Mesothelial cell of epicardium (in vitro differentiated cells): Measurements from ENCODE around the gene OR5H15. TPM values are rescaled to one million over a fixed set of nuclear protein-coding genes. Genes with fewer than 3 reads are reported as not detected.
"Not testable (repeated sequence)": the region's sequence is repeated elsewhere in the genome, so short reads cannot be mapped to it uniquely, and the experiment has no call there.

Experiments used
- DNase-seq, 2 experiments: peaks; one replicate each; pipeline ENCODE4 v3.0.0; 2021; ENCODE audit warnings: low spot score in 2 of 2; ENCODE audit not compliant: unreplicated experiment in 2 of 2
- H3K27ac Mint-ChIP-seq: 2 replicates; pipeline ENCODE4 v1.8.0; 2021; ENCODE audit warnings: mixed read lengths
- H3K27me3 Mint-ChIP-seq: 2 replicates; pipeline ENCODE4 v1.8.0; 2021; ENCODE audit warnings: low read depth, mixed read lengths
- H3K36me3 Mint-ChIP-seq: 2 replicates; pipeline ENCODE4 v1.8.0; 2021; ENCODE audit warnings: mixed read lengths
- H3K4me1 Mint-ChIP-seq: 2 replicates; pipeline ENCODE4 v1.8.0; 2021; ENCODE audit warnings: mixed read lengths
- H3K4me3 Mint-ChIP-seq: 2 replicates; pipeline ENCODE4 v1.8.0; 2021; ENCODE audit warnings: mild to moderate bottlenecking, moderate library complexity, mixed read lengths
- H3K9me3 Mint-ChIP-seq: 2 replicates; pipeline ENCODE4 v1.8.0; 2021; ENCODE audit warnings: mixed read lengths
- total RNA-seq: library from RNA; stranded (reverse); gene quantifications from 3 replicates; pipeline ENCODE4 v1.2.1, GENCODE V29; 2021
- TF ChIP-seq, protein P1 (sequence below): fragments of 200-600 bp; sonication (generic); IDR thresholded peaks from one replicate; pipeline ENCODE4 v1.5.0; 2021; ENCODE audit warnings: antibody characterized with exemption; ENCODE audit not compliant: unreplicated experiment

OR5H15 gene
- total RNA-seq, 1 donor from 2014 or later = not detected

DNA sequence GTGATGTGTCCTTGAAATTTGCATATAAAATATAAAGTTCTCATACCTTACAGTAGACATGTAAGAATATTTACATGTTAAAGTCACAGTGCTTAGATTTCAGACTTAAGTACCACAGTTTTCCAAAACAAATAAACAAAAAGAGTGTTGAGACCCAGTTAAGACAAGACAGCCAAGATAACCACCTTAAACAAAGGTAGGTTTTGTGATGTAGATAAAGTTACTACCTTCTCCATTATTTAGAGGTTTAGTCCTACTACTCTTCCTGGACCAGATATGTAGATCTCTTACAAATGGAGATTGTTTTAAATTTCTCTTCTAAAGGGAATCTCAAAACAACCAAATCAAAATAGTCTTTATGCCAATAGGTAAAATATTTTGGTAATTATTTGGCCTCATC is 15.7 kb downstream of the OR5H15 start:
- Mint-ChIP-seq H3K4me1 (no peaks in the 10 kb centered on the region), H3K4me3 (no peak overlapping the region), H3K27ac (no peak overlapping the region), H3K9me3 (peaks cover 2% of the 10 kb centered on the region), H3K27me3 (no peaks in the 10 kb centered on the region), H3K36me3 (no peaks in the 10 kb centered on the region)
- no peak for DNase-seq
- TF ChIP-seq, protein P1, sequence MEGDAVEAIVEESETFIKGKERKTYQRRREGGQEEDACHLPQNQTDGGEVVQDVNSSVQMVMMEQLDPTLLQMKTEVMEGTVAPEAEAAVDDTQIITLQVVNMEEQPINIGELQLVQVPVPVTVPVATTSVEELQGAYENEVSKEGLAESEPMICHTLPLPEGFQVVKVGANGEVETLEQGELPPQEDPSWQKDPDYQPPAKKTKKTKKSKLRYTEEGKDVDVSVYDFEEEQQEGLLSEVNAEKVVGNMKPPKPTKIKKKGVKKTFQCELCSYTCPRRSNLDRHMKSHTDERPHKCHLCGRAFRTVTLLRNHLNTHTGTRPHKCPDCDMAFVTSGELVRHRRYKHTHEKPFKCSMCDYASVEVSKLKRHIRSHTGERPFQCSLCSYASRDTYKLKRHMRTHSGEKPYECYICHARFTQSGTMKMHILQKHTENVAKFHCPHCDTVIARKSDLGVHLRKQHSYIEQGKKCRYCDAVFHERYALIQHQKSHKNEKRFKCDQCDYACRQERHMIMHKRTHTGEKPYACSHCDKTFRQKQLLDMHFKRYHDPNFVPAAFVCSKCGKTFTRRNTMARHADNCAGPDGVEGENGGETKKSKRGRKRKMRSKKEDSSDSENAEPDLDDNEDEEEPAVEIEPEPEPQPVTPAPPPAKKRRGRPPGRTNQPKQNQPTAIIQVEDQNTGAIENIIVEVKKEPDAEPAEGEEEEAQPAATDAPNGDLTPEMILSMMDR = no peak

DNA sequence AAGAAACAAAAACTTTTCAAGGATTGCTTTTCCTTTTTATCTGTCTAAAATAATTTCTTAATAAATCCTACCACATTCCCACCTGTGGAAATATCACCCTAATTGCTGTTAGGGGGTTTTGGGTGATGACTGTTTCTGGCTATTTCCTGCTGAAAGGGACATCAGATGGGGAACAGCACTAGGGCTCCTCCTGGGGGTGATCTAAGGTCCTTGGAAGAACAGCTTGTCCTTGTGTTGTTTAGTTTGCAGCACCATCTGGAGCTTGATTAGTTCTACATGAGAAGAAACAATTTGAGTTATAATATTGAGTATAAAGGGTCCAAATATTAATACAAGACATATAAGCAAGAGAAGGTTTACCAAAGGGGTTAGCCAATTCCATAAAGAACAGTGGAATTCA is 18.7 kb downstream of the OR5H15 start:
- Mint-ChIP-seq H3K4me3 (no peak overlapping the region), H3K27ac (no peak overlapping the region), H3K27me3 (no peaks in the 10 kb centered on the region), H3K9me3 (no peaks in the 10 kb centered on the region), H3K36me3 (no peaks in the 10 kb centered on the region), H3K4me1 (no peaks in the 10 kb centered on the region)
- no peak for DNase-seq
- TF ChIP-seq, protein P1 = no peak

DNA sequence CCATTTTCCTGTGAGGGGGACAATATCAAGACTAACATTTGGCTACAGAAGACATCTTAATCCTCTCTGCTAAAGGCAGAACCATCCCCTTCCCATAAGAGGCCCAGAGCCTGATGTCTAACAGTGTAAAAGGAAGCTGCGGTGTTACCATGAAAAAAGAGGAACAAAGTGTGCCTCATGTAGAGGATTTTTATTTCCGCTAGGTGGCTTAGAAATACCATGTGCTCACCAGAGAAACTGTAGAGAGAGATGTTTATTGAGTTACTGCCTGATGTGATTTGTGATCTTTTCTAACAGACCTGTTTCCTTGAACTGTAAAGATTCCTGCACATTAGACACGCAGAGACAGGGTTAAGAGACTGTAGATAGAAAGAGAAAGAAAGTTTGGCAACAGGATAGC is 22.0 kb downstream of the OR5H15 start:
- Mint-ChIP-seq H3K4me1 (no peaks in the 10 kb centered on the region), H3K4me3 (no peak overlapping the region), H3K36me3 (no peaks in the 10 kb centered on the region), H3K9me3 (no peaks in the 10 kb centered on the region), H3K27me3 (no peaks in the 10 kb centered on the region), H3K27ac (no peak overlapping the region)
- TF ChIP-seq, protein P1 = no peak
- DNase-seq = no peak

DNA sequence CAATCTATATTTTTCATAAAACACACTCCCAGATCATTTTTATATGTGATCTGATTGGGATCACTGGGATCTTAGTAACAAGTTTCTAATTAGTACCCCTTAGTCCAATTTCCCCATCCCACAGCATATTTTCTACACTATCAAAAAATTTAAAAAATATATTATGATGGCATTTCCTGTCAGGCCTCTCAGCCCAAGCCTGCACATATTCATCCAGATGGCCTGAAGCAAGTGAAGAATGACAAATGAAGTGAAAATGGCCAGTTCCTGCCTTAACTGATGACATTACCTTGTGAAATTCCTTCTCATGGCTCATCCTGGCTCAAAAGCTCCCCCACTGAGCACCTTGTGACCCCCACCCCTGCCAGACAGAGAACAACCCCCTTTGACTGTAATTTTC is 24.4 kb downstream of the OR5H15 start:
- not testable (repeated sequence) for H3K4me1 Mint-ChIP-seq, H3K9me3 Mint-ChIP-seq, H3K36me3 Mint-ChIP-seq, H3K27ac Mint-ChIP-seq, H3K4me3 Mint-ChIP-seq, DNase-seq, H3K27me3 Mint-ChIP-seq

DNA sequence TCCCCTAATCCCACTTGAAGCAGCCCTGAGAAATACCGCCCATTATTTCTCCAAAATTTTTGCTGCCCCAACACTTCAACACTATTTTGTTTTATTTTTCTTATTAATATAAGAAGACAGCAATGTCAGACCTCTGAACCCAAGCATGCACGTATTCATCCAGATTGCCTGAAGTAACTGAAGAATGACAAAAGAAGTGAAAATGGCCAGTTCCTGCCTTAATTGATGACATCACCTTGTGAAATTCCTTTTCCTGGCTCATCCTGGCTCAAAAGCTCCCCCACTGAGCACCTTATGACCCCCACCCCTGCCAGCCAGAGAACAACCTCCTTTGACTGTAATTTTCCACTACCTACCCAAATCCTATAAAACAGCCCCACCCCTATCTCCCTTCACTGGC is 29.8 kb downstream of the OR5H15 start:
- not testable (repeated sequence) for DNase-seq, H3K27me3 Mint-ChIP-seq, H3K36me3 Mint-ChIP-seq, H3K9me3 Mint-ChIP-seq, H3K27ac Mint-ChIP-seq, H3K4me3 Mint-ChIP-seq, H3K4me1 Mint-ChIP-seq

DNA sequence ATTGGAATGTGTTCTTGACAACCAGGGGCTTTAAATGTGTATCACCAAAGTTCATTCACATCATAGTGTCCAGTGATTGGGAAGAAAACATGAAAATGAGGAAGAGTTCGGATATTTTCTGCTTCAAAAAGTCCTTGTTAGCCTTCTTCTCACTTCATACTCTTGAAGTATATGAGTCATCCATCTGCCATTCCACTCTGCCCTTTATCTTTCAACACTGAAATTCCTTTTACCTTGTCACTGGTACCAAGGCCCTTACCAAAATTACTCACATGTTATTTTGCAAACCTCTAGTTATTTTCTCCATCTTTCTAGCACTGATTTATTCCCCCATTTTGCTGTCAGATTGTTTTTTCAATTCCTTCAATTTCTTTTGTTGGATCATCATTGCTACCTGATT is 32.5 kb downstream of the OR5H15 start:
- H3K9me3 Mint-ChIP-seq = no peaks in the 10 kb centered on the region
- no peak overlapping the region for H3K27ac Mint-ChIP-seq
- DNase-seq = no peak
- no peak overlapping the region for H3K4me3 Mint-ChIP-seq
- H3K36me3 Mint-ChIP-seq = no peaks in the 10 kb centered on the region
- no peaks in the 10 kb centered on the region for H3K27me3 Mint-ChIP-seq
- TF ChIP-seq, protein P1 = no peak
- no peaks in the 10 kb centered on the region for H3K4me1 Mint-ChIP-seq

DNA sequence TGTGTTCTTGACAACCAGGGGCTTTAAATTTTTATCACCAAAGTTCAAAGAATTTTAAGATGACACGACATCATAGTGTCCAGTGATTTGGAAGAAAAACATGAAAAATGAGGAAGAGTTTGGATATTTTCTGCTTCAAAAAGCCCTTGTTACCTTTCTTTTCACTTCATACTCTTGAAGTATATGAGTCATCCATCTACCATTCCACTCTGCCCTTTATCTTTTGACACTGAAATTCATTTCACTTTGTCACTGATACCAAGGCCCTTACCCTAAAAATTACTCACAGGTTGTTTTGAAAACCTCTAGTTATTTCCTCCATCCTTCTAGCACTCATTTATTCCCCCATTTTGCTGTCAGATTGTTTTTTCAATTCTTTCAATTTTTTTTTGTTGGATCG is 42.7 kb downstream of the OR5H15 start:
- no peak overlapping the region for H3K27ac Mint-ChIP-seq
- H3K27me3 Mint-ChIP-seq = no peaks in the 10 kb centered on the region
- H3K4me3 Mint-ChIP-seq = no peak overlapping the region
- no peaks in the 10 kb centered on the region for H3K4me1 Mint-ChIP-seq
- H3K36me3 Mint-ChIP-seq = no peaks in the 10 kb centered on the region
- DNase-seq = no peak
- no peaks in the 10 kb centered on the region for H3K9me3 Mint-ChIP-seq
- TF ChIP-seq, protein P1 = no peak
